Adipocyte (in vitro differentiated cells): ENCODE data around the gene PIGO.

ENCODE experiments used
- DNase-seq: peaks from one replicate; pipeline ENCODE4 v3.0.0-alpha.2; 2015; ENCODE audit warnings: low read depth
- H3K27me3 ChIP-seq: replicated peaks from 2 replicates; pipeline ENCODE4 v1.7.0; 2013; ENCODE audit warnings: mild to moderate bottlenecking, low read length, moderate library complexity; ENCODE audit not compliant: control insufficient read depth, insufficient read depth
- H3K36me3 ChIP-seq: 2 replicates; pipeline ENCODE4 v1.7.0; 2013; ENCODE audit warnings: low read length, mild to moderate bottlenecking, moderate library complexity; ENCODE audit not compliant: control insufficient read depth, insufficient read depth, severe bottlenecking
- H3K4me1 ChIP-seq: 2 replicates; pipeline ENCODE4 v1.7.0; 2013; ENCODE audit warnings: mild to moderate bottlenecking, low read length, moderate library complexity; ENCODE audit not compliant: control insufficient read depth, insufficient read depth
- H3K4me3 ChIP-seq: 2 replicates; pipeline ENCODE4 v1.7.0; 2013; ENCODE audit warnings: mild to moderate bottlenecking, low read length, moderate library complexity
- H3K9ac ChIP-seq: 2 replicates; pipeline ENCODE4 v1.7.0; 2013; ENCODE audit warnings: mild to moderate bottlenecking, low read length, moderate library complexity
- H3K9me3 ChIP-seq: 2 replicates; pipeline ENCODE4 v1.7.0; 2013; ENCODE audit warnings: mild to moderate bottlenecking, low read length, moderate library complexity; ENCODE audit not compliant: control insufficient read depth

Gene PIGO

DNA sequence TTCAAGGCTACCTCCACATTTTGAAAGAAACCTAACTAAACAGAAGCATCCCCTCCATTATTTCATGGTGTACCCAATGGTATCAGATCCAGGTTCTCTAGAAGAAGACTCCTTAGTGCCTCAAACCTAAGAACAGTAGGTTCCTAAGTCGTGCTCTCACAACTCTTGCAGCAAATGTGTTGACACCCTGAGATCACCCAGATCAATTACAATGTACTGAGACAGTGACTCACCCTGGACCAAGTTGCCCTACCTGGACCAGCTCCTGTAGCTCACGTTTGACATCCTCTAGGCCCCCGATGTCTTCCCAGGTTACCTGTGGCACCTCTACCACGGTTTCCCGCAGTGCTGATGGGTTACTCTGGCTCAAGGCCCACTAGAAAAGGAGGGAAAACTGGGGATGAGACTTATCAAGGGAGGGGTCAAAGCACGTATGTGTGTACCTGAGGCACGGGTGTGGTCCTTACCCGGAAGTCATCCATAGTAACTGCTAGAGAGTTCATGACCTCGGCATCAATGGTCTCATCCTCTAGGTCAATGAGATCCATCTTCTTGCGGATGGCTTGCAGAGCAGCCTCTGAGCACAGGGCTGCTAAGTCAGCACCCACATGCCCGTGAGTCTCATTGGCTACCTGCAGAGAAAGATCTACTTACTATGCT, 35.7 kb downstream of the PIGO start:
- H3K4me1 ChIP-seq, result no peaks in the 10 kb centered on the region
- peaks cover 100% of the 10 kb centered on the region for H3K36me3 ChIP-seq
- no peaks in the 10 kb centered on the region for H3K9me3 ChIP-seq
- no peaks in the 10 kb centered on the region for H3K27me3 ChIP-seq
- no peak overlapping the region for H3K4me3 ChIP-seq
- no peak for DNase-seq
- H3K9ac ChIP-seq, result no peak overlapping the region

DNA sequence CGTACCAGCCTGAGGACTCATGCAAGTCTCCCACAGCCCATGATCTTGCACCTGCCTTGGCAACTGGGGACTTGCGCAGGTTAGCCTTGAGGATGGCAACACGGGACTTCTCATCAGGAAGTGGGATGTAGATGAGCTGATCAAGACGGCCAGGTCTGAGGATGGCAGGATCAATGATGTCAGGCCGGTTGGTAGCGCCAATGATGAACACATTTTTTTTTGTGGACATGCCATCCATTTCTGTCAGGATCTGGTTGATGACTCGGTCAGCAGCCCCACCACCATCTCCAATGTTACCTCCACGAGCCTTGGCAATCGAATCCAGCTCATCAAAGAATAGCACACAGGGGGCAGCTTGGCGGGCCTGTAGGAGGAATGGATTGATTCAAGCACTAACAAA, 37.0 kb downstream of the PIGO start:
- Histone ChIP-seq H3K36me3 (peaks cover 100% of the 10 kb centered on the region), H3K4me3 (no peak overlapping the region), H3K27me3 (no peaks in the 10 kb centered on the region), H3K9me3 (no peaks in the 10 kb centered on the region), H3K9ac (no peak overlapping the region), H3K4me1 (no peaks in the 10 kb centered on the region)
- DNase-seq, result no peak

DNA sequence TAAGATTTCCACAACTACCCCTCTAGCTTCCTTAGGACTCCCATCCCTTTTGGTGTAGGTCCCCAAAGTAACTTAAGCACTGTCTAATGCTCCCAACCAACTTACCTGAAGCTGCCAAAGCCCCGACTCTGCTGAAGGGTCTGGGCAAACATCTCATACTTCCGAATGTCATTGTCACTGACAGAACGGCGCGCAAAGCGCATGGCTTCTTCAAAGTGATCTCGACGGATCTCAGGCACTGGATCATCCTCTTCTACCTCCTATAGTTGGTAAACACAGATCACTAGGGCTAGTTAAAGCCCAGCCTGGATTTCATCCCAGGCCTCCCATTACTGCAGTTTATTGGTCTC, 39.1 kb downstream of the PIGO start:
- H3K4me3 ChIP-seq, result no peak overlapping the region
- peaks cover 100% of the 10 kb centered on the region for H3K36me3 ChIP-seq
- DNase-seq, result no peak
- H3K9ac ChIP-seq, result peak overlapping the region; percentile 8
- no peaks in the 10 kb centered on the region for H3K9me3 ChIP-seq
- H3K27me3 ChIP-seq, result no peaks in the 10 kb centered on the region
- H3K4me1 ChIP-seq, result no peaks in the 10 kb centered on the region

DNA sequence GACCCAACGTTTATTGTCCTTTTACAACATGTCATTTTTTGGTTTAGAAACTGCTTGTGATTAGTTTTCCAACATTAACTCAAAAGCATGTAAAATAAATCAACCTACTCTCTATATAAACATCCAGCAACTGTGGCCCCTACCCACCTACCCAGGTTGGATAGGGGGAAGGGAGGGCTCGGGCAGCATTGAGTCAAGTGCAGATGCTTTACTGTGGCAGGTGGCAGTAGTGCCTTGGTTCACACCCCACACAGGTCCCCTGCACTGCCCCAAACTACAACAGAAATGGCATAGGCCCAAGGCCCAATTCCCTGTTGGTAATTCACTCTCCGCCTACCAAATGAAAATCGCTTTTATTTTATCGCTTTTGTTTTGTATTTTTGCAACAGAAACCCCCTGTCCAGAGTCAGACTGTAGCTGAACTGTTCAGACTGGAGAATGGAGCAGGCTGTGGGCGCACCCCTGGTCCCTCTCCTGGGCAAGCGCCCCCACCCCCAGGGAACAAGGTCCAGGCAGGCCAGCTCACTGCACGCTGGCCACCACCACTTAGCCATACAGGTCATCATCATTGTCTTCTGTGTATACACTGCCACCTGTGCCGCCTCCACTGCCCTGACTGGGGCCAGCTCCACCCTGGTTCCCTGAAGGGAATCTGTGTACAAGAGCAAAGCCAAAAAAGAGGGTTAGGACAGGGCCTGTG, 39.7 kb downstream of the PIGO start:
- H3K4me3 ChIP-seq, result no peak overlapping the region
- H3K36me3 ChIP-seq, result peaks cover 100% of the 10 kb centered on the region
- no peak for DNase-seq
- H3K27me3 ChIP-seq, result no peaks in the 10 kb centered on the region
- H3K9me3 ChIP-seq, result no peaks in the 10 kb centered on the region
- no peak overlapping the region for H3K9ac ChIP-seq
- no peaks in the 10 kb centered on the region for H3K4me1 ChIP-seq

DNA sequence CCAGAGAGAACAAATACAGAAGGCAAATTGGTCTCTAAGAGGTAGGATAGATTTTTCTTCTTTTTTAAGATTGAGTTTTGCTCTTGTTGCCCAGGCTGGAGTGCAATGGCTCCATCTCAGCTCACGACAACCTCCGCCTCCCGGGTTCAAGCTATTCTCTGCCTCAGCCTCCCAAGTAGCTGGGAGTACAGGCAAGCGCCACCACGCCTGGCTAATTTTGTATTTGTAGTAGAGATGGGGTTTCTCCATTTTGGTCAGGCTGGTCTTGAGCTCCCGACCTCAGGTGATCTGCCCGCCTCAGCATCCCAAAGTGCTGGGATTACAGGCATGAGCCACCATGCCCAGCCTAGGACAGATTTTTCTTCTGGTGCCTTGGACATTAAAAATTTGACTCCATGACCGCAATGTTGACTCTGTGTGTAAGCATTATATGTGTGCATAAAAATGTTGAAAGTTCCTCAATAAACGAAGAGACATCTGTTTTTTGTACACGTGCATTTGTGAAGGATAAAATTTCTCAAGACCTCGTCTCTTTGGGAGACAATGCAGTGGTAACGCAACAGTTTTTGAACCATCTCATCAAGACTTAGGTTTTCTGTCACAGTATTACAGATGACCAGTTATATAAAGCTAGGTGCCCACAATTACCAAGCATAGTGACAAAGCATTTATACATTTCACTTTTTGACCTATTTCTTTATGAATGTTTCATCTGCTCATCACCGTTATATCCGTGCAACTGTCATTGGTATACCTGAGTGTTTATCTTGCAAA, 41.3 kb downstream of the PIGO start:
- no peaks in the 10 kb centered on the region for H3K4me1 ChIP-seq
- H3K27me3 ChIP-seq, result no peaks in the 10 kb centered on the region
- no peaks in the 10 kb centered on the region for H3K9me3 ChIP-seq
- peaks cover 99% of the 10 kb centered on the region for H3K36me3 ChIP-seq
- no peak for DNase-seq
- H3K4me3 ChIP-seq, result no peak overlapping the region
- H3K9ac ChIP-seq, result no peak overlapping the region

- no peak for DNase-seq
- H3K9ac ChIP-seq, result no peak overlapping the region
- H3K36me3 ChIP-seq, result peaks cover 99% of the 10 kb centered on the region
Observed at GRCh38 chr9:35054185-35054835, 42.1 kb downstream of the PIGO start.

GRCh38 chr9:35051069-35051967, 45.1 kb downstream of the PIGO start:
- Histone ChIP-seq H3K4me3 (no peak overlapping the region), H3K36me3 (peaks cover 88% of the 10 kb centered on the region), H3K4me1 (no peaks in the 10 kb centered on the region), H3K27me3 (no peaks in the 10 kb centered on the region), H3K9ac (no peak overlapping the region), H3K9me3 (no peaks in the 10 kb centered on the region)
- peak; percentile 48 for DNase-seq

More at GRCh38 chr9:35054185-35054835, 42.1 kb downstream of the PIGO start:
- no peaks in the 10 kb centered on the region for H3K27me3 ChIP-seq
- H3K9me3 ChIP-seq, result no peaks in the 10 kb centered on the region
- no peaks in the 10 kb centered on the region for H3K4me1 ChIP-seq
- H3K4me3 ChIP-seq, result no peak overlapping the region

DNA sequence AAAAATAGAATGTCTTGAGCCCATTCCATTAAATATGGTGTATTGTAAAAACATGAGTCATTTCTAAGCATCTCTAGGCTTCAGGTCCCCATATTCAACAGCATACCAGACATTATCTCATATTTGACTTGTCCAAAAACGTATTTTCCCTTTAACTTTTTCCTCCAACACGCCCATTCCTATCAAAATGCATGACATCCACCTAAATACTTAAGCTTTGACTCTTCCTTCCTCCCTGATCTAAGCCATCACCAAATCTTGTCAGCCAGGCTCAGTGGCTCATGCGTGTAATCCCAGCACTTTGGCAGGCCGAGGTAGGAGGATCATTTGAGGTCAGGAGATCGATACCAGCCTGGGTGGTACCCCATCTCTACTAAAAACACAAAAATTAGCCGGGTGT, 47.9 kb downstream of the PIGO start:
- no peak overlapping the region for H3K9ac ChIP-seq
- H3K9me3 ChIP-seq, result no peaks in the 10 kb centered on the region
- H3K36me3 ChIP-seq, result peaks cover 82% of the 10 kb centered on the region
- H3K4me1 ChIP-seq, result no peaks in the 10 kb centered on the region
- no peaks in the 10 kb centered on the region for H3K27me3 ChIP-seq
- no peak overlapping the region for H3K4me3 ChIP-seq
- DNase-seq, result no peak

- Histone ChIP-seq H3K9ac (no peak overlapping the region), H3K4me3 (no peak overlapping the region), H3K9me3 (no peaks in the 10 kb centered on the region), H3K4me1 (peaks cover 13% of the 10 kb centered on the region), H3K27me3 (no peaks in the 10 kb centered on the region), H3K36me3 (peaks cover 42% of the 10 kb centered on the region)
- no peak for DNase-seq
Observed at GRCh38 chr9:35044071-35044470, 52.3 kb downstream of the PIGO start.

DNA sequence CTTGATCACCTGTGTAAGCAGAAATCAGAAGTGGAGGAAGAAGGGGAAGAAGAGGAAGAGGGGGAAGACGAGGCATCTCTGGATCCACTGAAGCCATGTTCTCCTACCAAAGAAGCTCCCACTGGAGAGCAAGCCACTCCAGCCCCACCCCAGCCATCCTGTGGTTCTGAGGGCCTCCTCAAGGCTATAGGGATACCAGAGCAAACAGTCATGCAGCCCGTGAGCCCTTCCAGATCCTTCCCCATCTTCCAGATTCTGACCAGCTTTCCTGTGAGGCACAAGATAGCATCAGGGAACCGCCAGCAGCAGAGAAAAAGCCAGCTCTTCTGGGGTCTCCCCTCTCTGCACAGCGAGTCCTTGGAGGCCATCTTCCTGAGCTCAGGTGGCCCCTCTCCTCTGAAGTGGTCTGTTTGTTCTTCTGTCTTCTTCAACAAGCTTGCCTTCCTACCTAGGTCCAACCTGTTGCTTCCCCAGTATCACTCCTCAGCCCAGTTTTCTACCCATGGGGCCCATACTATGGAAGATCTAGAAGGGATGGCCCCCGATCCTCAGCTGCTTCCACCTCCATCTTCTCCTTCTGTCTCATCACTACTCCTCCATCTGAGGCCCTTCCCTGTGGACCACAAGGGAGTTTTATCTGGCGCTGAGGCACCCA, 53.4 kb downstream of the PIGO start:
- no peaks in the 10 kb centered on the region for H3K27me3 ChIP-seq
- peaks cover 13% of the 10 kb centered on the region for H3K4me1 ChIP-seq
- H3K4me3 ChIP-seq, result no peak overlapping the region
- no peaks in the 10 kb centered on the region for H3K9me3 ChIP-seq
- peaks cover 37% of the 10 kb centered on the region for H3K36me3 ChIP-seq
- H3K9ac ChIP-seq, result no peak overlapping the region
- no peak for DNase-seq
